ENCODE measurements around the gene SPR.
"Not testable (repeated sequence)": the region's sequence is repeated elsewhere in the genome, so short reads cannot be mapped to it uniquely, and the experiment has no call there.

SPR gene

GRCh38 chr2:72889991-72890390, 2.8 kb downstream of the SPR start:
- DNase-seq (ENCODE audit: low spot score), result peak; percentile 19

DNA sequence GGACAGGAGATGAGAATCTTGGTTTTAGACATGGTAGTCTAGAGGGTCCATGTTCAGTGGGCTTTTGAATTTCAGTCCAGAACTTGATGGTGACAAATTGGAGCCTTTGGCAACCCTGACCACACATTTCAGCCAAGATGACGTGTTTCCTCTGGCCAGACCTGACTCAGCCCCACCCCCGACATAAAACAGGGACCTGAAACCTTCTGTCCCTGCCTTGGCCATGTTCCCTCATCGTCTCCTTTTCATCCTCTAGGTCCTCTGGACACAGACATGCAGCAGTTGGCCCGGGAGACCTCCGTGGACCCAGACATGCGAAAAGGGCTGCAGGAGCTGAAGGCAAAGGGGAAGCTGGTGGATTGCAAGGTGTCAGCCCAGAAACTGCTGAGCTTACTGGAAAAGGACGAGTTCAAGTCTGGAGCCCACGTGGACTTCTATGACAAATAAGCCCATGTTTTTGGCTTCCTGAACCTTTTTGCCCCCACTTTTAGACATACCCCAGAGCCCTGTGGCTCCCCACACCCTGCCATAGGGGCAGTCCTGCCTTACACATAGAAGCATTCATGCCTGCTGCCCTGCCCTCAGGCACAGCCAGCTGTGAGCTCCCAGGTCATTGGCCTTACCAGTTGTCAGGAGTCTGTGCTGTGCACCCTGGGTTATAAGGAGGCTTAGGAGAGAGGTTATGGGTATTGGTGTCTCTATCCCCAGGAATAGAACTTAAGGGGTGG, 4.0 kb downstream of the SPR start:
- DNase-seq (ENCODE audit: low spot score), result no peak

- DNase-seq (ENCODE audit: low spot score), result peak; percentile 73
Measured at GRCh38 chr2:72892506-72893173, 5.4 kb downstream of the SPR start.

DNA sequence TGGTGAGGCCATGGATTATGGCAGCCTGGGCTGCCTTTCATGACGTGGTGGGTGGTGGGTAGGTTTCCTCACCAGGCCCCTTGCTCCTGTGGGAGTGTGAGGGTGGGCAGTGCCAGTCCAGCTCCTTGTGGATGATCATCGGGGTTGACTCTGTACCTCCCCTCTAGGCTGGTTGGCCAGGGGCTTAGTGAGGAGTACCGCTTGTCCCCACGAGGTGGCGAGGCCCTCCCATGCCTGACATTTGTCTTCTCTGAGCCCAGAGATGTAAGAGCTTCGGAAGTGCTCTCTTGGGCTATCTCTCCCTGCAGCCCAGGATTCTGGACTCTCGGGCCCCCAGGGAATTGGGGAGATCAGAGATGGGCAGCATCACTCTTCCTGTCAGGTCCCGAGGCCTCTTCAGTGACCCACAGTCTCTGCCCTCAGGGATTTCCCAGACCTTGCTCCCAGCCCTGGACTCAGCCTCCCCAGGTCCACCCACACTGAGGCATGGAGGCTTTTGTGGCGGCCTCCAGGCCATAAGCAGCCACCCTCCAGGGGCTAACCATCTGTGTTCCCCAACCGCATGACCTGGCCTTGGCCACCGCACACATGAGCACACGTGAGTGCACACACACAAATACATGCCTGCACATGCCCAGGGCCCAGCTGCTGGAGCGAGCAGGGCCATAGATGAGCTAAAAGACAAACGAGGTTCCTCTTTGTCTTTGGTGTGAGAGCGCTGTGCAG, 6.5 kb downstream of the SPR start:
- DNase-seq (ENCODE audit: low spot score), result no peak

DNA sequence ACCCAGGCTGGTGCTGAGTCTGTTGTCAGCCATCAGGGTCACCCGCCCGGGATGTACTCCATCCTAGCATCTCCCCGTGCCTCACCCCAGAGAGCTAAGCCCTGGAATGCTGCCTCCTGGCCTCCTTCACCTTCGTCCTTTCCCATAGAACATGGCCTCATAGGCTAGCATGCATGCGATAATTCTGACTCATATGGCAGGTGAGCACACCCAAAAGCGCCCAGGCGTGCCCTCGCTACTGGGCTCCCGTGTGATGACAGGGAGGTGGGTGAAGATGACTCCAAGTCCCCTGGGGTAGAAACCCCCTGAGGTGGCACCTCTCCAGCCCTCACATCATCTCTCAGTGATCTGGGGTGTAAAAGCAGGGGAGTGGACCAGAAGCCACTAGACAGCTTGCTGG, 7.3 kb downstream of the SPR start:
- DNase-seq (ENCODE audit: low spot score), result no peak

DNA sequence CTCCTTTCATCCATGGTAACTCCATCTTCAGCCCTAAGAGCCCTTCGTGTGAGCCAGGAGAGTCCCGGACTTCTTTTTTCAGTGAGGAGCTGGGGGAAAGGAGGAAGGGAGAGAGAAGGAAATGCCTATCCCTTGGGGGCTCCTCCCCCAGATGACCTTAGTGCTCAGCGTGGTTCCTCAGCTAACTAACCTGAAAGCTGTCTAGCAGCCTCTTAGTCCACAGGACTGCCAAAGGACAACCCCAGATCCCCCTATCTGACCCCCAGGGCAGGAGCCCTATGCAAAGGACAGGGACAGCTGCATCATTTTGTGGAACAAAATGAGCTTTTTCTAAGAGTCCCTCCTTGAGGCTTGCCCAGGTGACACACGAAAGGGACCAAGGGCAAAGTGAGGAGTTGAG, 7.9 kb downstream of the SPR start:
- DNase-seq (ENCODE audit: low spot score), result no peak

- no peak for DNase-seq (ENCODE audit: low spot score)
Measured at GRCh38 chr2:72895759-72896281, 8.6 kb downstream of the SPR start.

DNA sequence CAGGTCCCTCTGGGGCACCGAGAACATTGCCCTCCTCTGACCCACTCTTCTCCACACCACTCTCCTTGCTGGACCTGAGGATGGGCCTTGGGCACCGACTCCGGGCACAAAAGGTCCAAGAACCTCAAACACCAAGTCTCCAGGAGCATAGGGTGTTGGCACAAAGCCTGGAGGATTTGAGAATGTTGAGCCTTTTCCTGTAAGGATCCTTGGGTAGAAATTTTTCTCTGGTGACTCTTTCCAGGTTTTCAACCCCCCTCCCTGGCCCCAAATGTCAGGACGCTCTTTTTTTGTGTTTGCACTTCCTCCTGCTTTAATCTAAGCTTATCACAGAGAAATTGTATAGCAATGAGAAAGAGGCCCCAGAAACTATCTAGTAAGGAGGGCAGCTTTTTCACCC, 9.2 kb downstream of the SPR start:
- DNase-seq (ENCODE audit: low spot score), result no peak

- DNase-seq (ENCODE audit: low spot score), result no peak
Measured at GRCh38 chr2:72897785-72898584, 10.8 kb downstream of the SPR start.

DNA sequence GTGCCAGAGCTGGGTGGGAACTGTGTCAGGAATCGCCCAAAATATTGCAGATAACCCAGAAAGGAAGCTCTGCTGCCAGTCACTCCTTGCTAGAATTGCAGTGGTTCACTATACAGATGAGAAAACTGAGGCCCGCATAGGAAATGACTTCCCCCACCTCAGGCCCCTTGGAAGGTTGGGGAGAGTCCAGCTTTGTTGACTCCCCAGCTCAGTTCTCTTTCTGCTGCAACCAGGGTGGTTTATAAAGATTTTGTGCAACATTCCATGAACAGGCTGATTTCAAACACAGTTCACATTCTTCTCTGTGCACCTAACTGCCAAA, 11.3 kb downstream of the SPR start:
- no peak for DNase-seq (ENCODE audit: low spot score)

DNA sequence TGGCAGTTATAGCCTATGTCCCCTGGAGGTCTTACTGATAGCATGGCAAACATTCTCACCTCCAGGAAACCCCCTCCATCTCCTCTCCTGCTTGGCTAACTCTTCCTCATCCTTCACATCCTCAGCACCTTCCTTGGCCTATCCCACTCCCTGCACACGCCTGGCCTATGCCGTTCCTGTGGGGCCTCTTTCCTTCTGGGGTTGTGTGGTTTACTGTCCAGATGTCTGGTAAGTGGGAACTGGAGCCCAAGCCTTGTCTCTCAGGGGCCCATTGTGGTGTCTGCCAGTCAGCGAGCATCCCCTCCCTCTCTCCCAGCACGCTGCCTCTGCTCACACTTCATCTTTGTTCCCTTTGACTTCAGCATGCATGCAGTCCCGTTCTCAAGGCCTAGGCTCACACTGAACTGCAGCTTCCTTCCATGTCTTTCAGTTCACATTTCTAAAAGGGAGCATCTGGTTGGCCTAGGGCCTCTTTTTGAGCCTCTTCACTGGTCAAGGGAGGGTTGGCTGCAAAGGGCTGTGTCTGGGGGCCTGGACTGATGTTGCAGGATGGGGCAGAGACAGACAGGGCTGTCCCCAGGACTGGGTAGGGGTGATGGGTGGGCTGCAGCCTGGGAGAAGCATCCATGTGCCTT, 13.1 kb downstream of the SPR start:
- DNase-seq (ENCODE audit: low spot score), result no peak

DNA sequence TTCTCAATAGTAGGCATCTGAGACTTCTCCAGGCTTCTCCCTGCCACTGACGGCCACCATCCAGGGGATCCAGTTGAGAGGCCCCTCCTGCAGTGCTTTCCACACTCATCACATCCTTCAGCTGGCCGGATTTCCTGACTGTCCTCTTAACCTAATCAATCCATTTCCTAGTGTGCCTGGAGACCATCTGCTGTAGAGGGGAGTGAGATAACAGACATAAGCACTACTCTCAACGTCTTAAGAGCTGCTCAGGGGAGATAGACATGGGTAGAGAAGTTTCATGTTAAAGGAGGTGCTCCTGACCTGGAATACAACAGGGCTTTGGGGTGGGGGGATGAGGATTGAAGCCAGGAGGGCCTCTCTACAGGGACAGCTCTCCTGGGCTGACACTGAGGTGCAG, 14.2 kb downstream of the SPR start:
- no peak for DNase-seq (ENCODE audit: low spot score)

GRCh38 chr2:72907369-72907768, 20.2 kb downstream of the SPR start:
- not testable (repeated sequence) for DNase-seq (ENCODE audit: low spot score)

DNA sequence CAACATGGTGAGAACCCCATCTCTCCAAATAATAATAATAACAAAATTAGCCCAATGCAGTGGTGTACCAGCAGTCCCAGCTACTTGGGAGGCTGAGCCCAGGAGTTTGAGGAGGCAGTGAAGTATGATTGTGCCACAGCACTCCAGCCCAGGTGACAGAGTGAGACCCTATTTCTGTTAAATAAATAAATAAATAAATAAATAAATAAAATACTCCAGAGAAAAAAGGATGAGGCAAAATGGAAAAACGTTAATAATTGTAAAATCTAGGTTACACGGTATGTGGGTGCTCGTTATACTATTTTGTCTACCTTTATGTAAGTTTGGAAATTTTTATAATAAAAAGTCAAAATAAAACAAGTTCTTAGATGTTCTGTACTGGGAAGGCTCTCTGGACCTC, 21.5 kb downstream of the SPR start:
- no peak for DNase-seq (ENCODE audit: low spot score)

DNA sequence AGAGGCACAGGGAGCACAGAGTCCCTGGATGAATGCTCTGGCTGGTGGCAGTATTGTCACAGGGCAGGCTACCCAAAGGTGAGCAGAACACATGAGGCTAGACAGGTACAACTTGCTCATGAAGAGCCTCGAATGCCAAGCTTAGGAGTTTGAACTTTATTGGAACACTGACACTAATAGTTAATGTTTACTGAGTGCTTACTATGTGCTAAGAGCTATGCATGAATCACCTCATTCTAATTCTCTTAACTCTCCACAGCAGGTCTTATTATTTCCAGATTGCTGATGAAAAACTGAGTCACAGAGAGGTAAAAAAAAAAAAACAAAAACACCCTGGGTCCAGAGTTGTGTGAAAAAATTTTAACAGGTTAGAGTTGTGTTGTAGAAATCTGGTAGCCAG, 24.0 kb downstream of the SPR start:
- DNase-seq (ENCODE audit: low spot score), result no peak

DNA sequence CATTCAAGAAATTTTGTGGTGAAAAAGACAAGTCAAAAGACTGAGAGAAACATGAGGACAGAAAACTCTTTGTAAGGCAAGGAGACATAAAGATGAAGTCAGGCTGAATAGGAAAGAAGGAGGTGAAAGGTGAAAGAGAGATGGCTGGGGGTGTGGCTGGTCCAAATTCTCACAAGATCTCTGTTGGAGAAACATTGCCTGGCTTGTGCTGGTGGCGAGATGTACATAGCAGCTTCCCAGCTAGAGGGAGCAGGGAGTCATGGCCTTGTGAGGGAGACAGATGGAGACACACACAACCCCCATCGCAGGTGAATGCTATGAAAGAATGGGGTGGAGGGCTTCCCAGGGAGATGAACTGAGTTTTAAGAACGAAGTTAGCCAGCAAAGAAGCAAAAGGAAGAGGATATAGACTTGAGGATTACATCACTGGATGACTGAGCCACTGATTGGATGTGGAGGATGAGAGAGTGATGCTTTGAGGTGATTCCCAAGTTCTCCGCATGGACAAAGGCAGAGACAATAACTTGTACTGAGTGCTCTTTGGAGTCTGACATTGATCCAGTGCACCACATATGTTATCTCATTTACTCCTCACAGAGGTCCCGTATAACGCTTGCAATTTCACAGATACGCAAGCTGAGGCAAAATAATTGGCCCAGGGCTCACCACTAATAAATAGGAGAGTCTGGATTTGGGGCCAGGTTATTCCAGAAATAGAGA, 26.4 kb downstream of the SPR start:
- no peak for DNase-seq (ENCODE audit: low spot score)

DNA sequence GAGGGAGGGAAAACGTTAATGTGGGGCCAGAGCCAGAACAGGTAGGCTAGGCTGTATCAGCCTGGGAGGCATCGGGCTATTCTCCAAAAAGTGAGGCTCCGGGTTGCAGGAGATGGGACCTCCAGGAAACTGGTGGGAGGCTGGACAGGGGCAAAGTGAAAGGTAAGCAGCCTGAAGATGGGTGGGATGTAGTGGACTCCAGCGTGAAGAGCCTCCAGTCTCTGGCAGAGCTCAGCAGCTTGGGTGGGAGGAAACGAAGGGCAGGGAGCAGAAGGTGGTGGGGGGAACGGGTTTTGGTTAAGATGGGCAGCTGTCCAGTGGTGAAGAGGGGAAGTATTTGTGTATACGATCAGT, 27.0 kb downstream of the SPR start:
- no peak for DNase-seq (ENCODE audit: low spot score)

DNA sequence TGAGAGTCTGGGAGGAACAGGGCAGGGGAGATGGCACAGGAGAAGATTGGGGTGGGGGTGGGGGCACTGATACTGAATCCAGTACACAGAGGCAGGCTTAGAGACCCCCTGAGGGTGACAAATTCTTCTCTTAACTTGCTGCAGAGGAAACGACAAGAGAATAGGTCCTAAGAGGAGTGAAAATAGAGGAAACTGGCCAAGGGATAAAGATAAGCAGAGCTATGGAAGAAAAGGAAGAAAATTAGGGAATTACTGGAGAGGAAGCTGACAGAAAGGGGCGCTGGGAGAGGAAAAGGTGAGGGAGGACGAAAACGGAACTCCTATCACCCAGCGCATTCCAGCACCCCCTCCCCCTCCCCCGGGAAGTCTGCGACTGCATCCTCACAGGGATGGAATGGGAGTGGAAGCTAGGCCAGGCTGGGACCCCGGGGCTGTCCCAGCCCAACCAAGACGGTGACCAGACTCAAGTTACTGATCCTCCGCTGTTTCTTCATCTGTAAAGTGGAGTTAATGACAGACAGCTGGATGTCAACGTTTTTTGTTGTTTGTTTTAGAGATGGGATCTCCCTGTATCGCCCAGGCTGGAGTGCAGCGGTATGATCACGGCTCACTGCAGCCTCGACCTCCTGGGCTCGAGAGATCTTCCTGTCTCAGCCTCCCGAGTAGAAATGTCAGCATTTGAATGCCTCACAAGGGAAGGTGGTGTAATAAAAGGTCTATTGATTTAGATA, 27.5 kb downstream of the SPR start:
- DNase-seq (ENCODE audit: low spot score), result no peak

DNA sequence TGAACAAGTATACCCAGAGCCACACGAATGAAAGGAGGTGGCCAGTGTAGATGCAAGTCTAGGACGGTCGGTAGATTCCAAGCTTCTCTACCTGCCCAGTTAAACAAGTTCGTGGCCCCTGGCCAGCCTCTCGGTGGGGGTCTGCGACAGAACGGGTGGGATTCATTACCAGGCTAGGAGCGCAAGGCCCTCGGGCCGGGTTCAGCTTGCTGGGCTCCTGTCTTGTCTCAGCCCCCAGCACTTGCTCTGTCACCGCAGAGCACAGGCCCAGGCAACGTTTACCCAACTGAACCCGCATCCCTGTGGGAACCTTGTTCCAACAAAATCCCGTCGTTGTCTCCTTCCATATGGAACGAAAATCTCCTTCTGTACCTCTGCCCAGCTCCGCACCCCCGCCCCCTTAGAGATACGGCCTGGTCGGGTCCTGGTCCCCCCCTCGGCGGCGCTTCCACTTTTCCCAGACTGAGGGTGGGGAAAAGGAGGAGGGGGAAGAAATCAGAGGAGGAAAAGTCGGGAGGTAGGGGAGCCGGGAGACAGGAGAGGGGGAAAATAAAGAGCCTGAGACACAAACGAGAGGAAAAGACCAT, 28.2 kb downstream of the SPR start:
- no peak for DNase-seq (ENCODE audit: low spot score)
